Smooth muscle cell (in vitro differentiated cells): ENCODE measurements around the gene EMCN. TPM values are rescaled to one million over a fixed set of nuclear protein-coding genes. Genes with fewer than 3 reads are reported as not detected.

ENCODE experiments used
- DNase-seq: peaks from one replicate; lab custom pipeline; 2025; ENCODE audit not compliant: unreplicated experiment; lab: John Stamatoyannopoulos, UW
- H2AFZ ChIP-seq: fragments of 200-600 bp; sonication (generic); 2 replicates; pipeline ENCODE4 v1.6.0; 2016; ENCODE audit warnings: antibody characterized with exemption, low read depth, mild to moderate bottlenecking
- H3F3A ChIP-seq: fragments of 200-600 bp; sonication (generic); 2 replicates; pipeline ENCODE4 v1.6.0; 2017; ENCODE audit warnings: antibody characterized with exemption, low read depth
- H3K27ac ChIP-seq: fragments of 200-600 bp; sonication (generic); 2 replicates; pipeline ENCODE4 v1.5.1; 2016; ENCODE audit warnings: low read depth, mild to moderate bottlenecking
- H3K27me3 ChIP-seq: fragments of 200-600 bp; sonication (generic); 2 replicates; pipeline ENCODE4 v1.6.1; 2016; ENCODE audit warnings: low read depth, mild to moderate bottlenecking
- H3K36me3 ChIP-seq: fragments of 200-600 bp; sonication (generic); 2 replicates; pipeline ENCODE4 v1.5.1; 2016; ENCODE audit warnings: low read depth
- H3K4me1 ChIP-seq: fragments of 200-600 bp; sonication (generic); 2 replicates; pipeline ENCODE4 v1.5.1; 2016; ENCODE audit warnings: low read depth
- H3K4me2 ChIP-seq: fragments of 200-600 bp; sonication (generic); 2 replicates; pipeline ENCODE4 v1.6.0; 2016; ENCODE audit warnings: mild to moderate bottlenecking
- H3K4me3 ChIP-seq: fragments of 200-600 bp; sonication (generic); 2 replicates; pipeline ENCODE4 v1.5.1; 2016; ENCODE audit warnings: mild to moderate bottlenecking
- H3K79me2 ChIP-seq: fragments of 200-600 bp; sonication (generic); 2 replicates; pipeline ENCODE4 v1.6.0; 2016; ENCODE audit warnings: low read depth, mild to moderate bottlenecking
- H3K9ac ChIP-seq: fragments of 200-600 bp; sonication (generic); 2 replicates; pipeline ENCODE4 v1.6.0; 2016; ENCODE audit warnings: low read depth
- H3K9me3 ChIP-seq: fragments of 200-600 bp; sonication (generic); replicated peaks from 2 replicates; pipeline ENCODE4 v1.5.1; 2016; ENCODE audit warnings: low read depth
- H4K20me1 ChIP-seq: fragments of 200-600 bp; sonication (generic); 2 replicates; pipeline ENCODE4 v1.6.0; 2016; ENCODE audit warnings: low read depth
- CTCF ChIP-seq: fragments of 200-600 bp; sonication (generic); IDR thresholded peaks from 2 replicates; pipeline ENCODE4 v1.5.1; 2017; ENCODE audit warnings: borderline replicate concordance, mild to moderate bottlenecking, antibody characterized with exemption; ENCODE audit not compliant: insufficient read depth, poor library complexity, severe bottlenecking
- WGBS: methylation state at CpG from one replicate; pipeline ENCODE4 v1.1.7; 2016; ENCODE audit warnings: low lambda C conversion rate; 5-methylcytosine and 5-hydroxymethylcytosine counted together
- polyA plus RNA-seq: library from polyadenylated mRNA; unstranded; fragments of >200 nt; fragmentation: Nextera tagmentation; extraction: Ambion mirVana; gene quantifications from 2 replicates; pipeline ENCODE4 v1.2.1, GENCODE V29; 2016
- total RNA-seq: library from RNA; depleted of rRNA; stranded (reverse); fragments of >200 nt; gene quantifications from 2 replicates; pipeline ENCODE4 v1.2.3, GENCODE V29; 2014

The EMCN gene
- total and polyA plus RNA-seq, 2 experiments from 2014 or later, result not detected

- H3K4me2 ChIP-seq, result no peak overlapping the region
- H3F3A ChIP-seq, result peaks cover 2% of the 10 kb centered on the region
- H3K4me3 ChIP-seq, result no peak overlapping the region
- H3K9me3 ChIP-seq, result peaks cover 4% of the 10 kb centered on the region
- no peak overlapping the region for H3K9ac ChIP-seq
- no peak overlapping the region for H3K27ac ChIP-seq
- no peak for TF ChIP-seq CTCF
- H3K4me1 ChIP-seq, result no peaks in the 10 kb centered on the region
- no peak for DNase-seq
- H2AFZ ChIP-seq, result no peak overlapping the region
- H4K20me1 ChIP-seq, result no peaks in the 10 kb centered on the region
- H3K79me2 ChIP-seq, result no peaks in the 10 kb centered on the region
- no peaks in the 10 kb centered on the region for H3K36me3 ChIP-seq
- no peaks in the 10 kb centered on the region for H3K27me3 ChIP-seq
Observed at GRCh38 chr4:100489305-100489704, 28.5 kb downstream of the EMCN start.

GRCh38 chr4:100486496-100486895 lies 31.3 kb downstream of the EMCN start:
- H3K27me3 ChIP-seq, result no peaks in the 10 kb centered on the region

GRCh38 chr4:100483796-100484195 lies 34.0 kb downstream of the EMCN start:
- no peak for DNase-seq
- no peaks in the 10 kb centered on the region for H3K27me3 ChIP-seq
- H3K4me3 ChIP-seq, result no peak overlapping the region
- no peak overlapping the region for H2AFZ ChIP-seq
- H3F3A ChIP-seq, result no peaks in the 10 kb centered on the region
- TF ChIP-seq CTCF, result no peak
- no peak overlapping the region for H3K4me2 ChIP-seq
- H3K9me3 ChIP-seq, result no peaks in the 10 kb centered on the region
- H4K20me1 ChIP-seq, result no peaks in the 10 kb centered on the region
- no peaks in the 10 kb centered on the region for H3K36me3 ChIP-seq
- no peak overlapping the region for H3K9ac ChIP-seq
- 53% methylated on average over 2 of the region's 2 CpGs for WGBS
- no peak overlapping the region for H3K27ac ChIP-seq
- no peaks in the 10 kb centered on the region for H3K79me2 ChIP-seq
- H3K4me1 ChIP-seq, result no peaks in the 10 kb centered on the region

More at GRCh38 chr4:100486496-100486895, 31.3 kb downstream of the EMCN start:
- no peak overlapping the region for H3K4me3 ChIP-seq
- H3K9me3 ChIP-seq, result no peaks in the 10 kb centered on the region
- H3K79me2 ChIP-seq, result no peaks in the 10 kb centered on the region
- no peaks in the 10 kb centered on the region for H4K20me1 ChIP-seq
- H3K4me2 ChIP-seq, result no peak overlapping the region
- H3K36me3 ChIP-seq, result no peaks in the 10 kb centered on the region
- H2AFZ ChIP-seq, result no peak overlapping the region
- 90% methylated on average over 3 of the region's 3 CpGs for WGBS
- no peaks in the 10 kb centered on the region for H3K4me1 ChIP-seq
- H3K9ac ChIP-seq, result no peak overlapping the region
- H3F3A ChIP-seq, result no peaks in the 10 kb centered on the region
- H3K27ac ChIP-seq, result no peak overlapping the region
- no peak for DNase-seq
- TF ChIP-seq CTCF, result no peak

GRCh38 chr4:100479971-100480370 lies 37.9 kb downstream of the EMCN start:
- WGBS, result 94% methylated on average over 1 of the region's 1 CpG
- Histone ChIP-seq H3K4me2 (no peak overlapping the region), H3K27me3 (no peaks in the 10 kb centered on the region), H3K27ac (no peak overlapping the region), H4K20me1 (no peaks in the 10 kb centered on the region), H3K79me2 (no peaks in the 10 kb centered on the region), H3K4me1 (no peaks in the 10 kb centered on the region), H2AFZ (no peak overlapping the region), H3K4me3 (no peak overlapping the region), H3K9me3 (no peaks in the 10 kb centered on the region), H3K36me3 (no peaks in the 10 kb centered on the region), H3F3A (no peaks in the 10 kb centered on the region), H3K9ac (no peak overlapping the region)
- TF ChIP-seq CTCF, result no peak
- no peak for DNase-seq
